ENCODE results near the gene MROH8.
"Not testable (repeated sequence)": the region's sequence is repeated elsewhere in the genome, so short reads cannot be mapped to it uniquely, and the experiment has no call there.

MROH8 gene

DNA sequence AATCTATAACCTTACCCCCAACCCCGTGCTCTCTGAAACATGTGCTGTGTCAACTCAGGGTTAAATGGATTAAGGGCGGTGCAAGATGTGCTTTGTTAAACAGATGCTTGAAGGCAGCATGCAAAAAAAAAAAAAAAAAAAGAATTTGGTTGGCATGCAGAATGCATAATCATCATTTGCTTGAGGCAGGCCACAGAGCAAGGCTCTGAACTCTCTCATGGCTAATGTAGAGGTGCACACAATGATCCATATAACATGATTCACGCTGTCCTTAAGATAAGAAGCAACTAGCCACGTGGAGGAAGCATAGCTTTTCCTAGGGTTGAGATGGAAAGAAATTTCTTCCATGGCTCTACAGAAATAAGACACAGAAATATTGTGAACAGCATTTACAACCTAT lies 27.8 kb downstream of the MROH8 start:
- ATAC-seq: no peak
- no peak for TF ChIP-seq ARNTL (CRISPR knock-in tag; IDR thresholded peaks at IDR 0.05; ENCODE audit: borderline replicate concordance, low read depth)
- no peak for TF ChIP-seq PPARA (CRISPR knock-in tag; IDR thresholded peaks at IDR 0.05; ENCODE audit: borderline replicate concordance)
- TF ChIP-seq ZNF565 (CRISPR knock-in tag; conservative IDR thresholded peaks at IDR 0.05; ENCODE audit: low read depth): no peak
- no peak for TF ChIP-seq ZNF8 (CRISPR knock-in tag; IDR thresholded peaks at IDR 0.05)
- TF ChIP-seq CREB5 (CRISPR knock-in tag; IDR thresholded peaks at IDR 0.05; ENCODE audit: low read depth): no peak
- TF ChIP-seq TCF4 (CRISPR knock-in tag; IDR thresholded peaks at IDR 0.05; ENCODE audit: borderline replicate concordance): no peak
- no peak for TF ChIP-seq SNAI2 (CRISPR knock-in tag; IDR thresholded peaks at IDR 0.05)
- TF ChIP-seq ESRRG (CRISPR knock-in tag; IDR thresholded peaks at IDR 0.05): no peak
- no peak for TF ChIP-seq CSDC2 (CRISPR knock-in tag; IDR thresholded peaks at IDR 0.05)
- TF ChIP-seq TSHZ2 (CRISPR knock-in tag; IDR thresholded peaks at IDR 0.05): no peak
- TF ChIP-seq ZFP30 (CRISPR knock-in tag; IDR thresholded peaks at IDR 0.05): no peak
- TF ChIP-seq, protein P1, sequence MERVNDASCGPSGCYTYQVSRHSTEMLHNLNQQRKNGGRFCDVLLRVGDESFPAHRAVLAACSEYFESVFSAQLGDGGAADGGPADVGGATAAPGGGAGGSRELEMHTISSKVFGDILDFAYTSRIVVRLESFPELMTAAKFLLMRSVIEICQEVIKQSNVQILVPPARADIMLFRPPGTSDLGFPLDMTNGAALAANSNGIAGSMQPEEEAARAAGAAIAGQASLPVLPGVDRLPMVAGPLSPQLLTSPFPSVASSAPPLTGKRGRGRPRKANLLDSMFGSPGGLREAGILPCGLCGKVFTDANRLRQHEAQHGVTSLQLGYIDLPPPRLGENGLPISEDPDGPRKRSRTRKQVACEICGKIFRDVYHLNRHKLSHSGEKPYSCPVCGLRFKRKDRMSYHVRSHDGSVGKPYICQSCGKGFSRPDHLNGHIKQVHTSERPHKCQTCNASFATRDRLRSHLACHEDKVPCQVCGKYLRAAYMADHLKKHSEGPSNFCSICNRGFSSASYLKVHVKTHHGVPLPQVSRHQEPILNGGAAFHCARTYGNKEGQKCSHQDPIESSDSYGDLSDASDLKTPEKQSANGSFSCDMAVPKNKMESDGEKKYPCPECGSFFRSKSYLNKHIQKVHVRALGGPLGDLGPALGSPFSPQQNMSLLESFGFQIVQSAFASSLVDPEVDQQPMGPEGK (CRISPR knock-in tag; IDR thresholded peaks at IDR 0.05; ENCODE audit: borderline replicate concordance): no peak
- TF ChIP-seq ZFP3 (CRISPR knock-in tag; IDR thresholded peaks at IDR 0.05): no peak
- no peak for TF ChIP-seq POU6F1 (CRISPR knock-in tag; IDR thresholded peaks at IDR 0.05; ENCODE audit: borderline replicate concordance, low read depth)

DNA sequence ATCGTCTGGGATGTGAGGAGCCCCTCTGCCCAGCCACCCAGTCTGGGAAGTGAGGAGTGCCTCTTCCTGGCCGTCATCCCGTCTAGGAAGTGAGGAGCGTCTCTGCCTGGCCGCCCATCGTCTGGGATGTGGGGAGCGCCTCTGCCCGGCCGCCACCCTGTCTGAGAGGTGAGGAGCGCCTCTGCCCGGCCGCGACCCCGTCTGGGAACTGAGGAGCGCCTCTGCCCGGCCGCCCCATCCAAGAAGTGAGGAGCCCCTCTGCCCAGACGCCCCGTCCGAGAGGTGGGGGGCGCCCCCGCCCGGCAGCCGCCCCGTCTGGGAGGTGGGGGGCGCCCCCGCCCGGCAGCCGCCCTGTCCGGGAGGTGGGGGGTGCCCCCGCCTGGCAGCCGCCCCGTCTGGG lies 28.5 kb downstream of the MROH8 start:
- not testable (repeated sequence) for ATAC-seq

DNA sequence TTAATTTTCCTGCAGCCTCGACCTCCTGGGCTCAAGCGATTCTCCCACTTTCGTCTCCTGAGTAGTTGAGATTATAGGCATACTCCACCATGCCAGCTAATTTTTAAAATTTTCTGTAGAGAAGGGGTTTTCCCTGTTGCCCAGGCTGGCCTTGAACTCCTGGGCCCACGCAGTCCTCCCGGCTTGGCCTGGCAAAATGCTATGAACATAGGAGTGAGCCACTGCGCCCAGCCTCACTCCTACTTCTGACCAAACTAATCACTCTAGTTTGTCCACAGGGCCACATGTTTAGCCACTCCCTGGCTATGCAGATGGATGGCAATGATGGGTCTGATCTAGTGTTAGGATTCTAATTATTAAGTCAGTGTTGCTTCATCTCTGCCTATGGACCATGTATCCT lies 32.1 kb downstream of the MROH8 start:
- ATAC-seq: no peak

GRCh38 chr20:37144856-37145404 lies 34.4 kb downstream of the MROH8 start:
- no peak for ATAC-seq
- TF ChIP-seq TCF4 (CRISPR knock-in tag; IDR thresholded peaks at IDR 0.05; ENCODE audit: borderline replicate concordance): no peak
- TF ChIP-seq ZFP3 (CRISPR knock-in tag; IDR thresholded peaks at IDR 0.05): no peak
- TF ChIP-seq ESRRG (CRISPR knock-in tag; IDR thresholded peaks at IDR 0.05): no peak
- TF ChIP-seq TSHZ2 (CRISPR knock-in tag; IDR thresholded peaks at IDR 0.05): no peak
- TF ChIP-seq BACH2 (CRISPR knock-in tag; IDR thresholded peaks at IDR 0.05; ENCODE audit: borderline replicate concordance): no peak
- TF ChIP-seq SNAI2 (CRISPR knock-in tag; IDR thresholded peaks at IDR 0.05): no peak
- TF ChIP-seq ZC3H10 (CRISPR knock-in tag; IDR thresholded peaks at IDR 0.05): no peak
- TF ChIP-seq CSDC2 (CRISPR knock-in tag; IDR thresholded peaks at IDR 0.05): no peak
- TF ChIP-seq ZFP30 (CRISPR knock-in tag; IDR thresholded peaks at IDR 0.05): no peak
- TF ChIP-seq TOX (CRISPR knock-in tag; IDR thresholded peaks at IDR 0.05; ENCODE audit: borderline replicate concordance): no peak
- no peak for TF ChIP-seq ZNF70 (CRISPR knock-in tag; IDR thresholded peaks at IDR 0.05)
- no peak for TF ChIP-seq GLIS3 (CRISPR knock-in tag; IDR thresholded peaks at IDR 0.05)
- no peak for TF ChIP-seq OSR1 (CRISPR knock-in tag; IDR thresholded peaks at IDR 0.05)

More for the DNA sequence above, 32.1 kb downstream of the MROH8 start:
- TF ChIP-seq ZC3H10 (CRISPR knock-in tag; IDR thresholded peaks at IDR 0.05): no peak
- TF ChIP-seq ISL1 (CRISPR knock-in tag; IDR thresholded peaks at IDR 0.05): no peak
- no peak for TF ChIP-seq CSDC2 (CRISPR knock-in tag; IDR thresholded peaks at IDR 0.05)
- TF ChIP-seq ZFP30 (CRISPR knock-in tag; IDR thresholded peaks at IDR 0.05): no peak
- TF ChIP-seq ZNF8 (CRISPR knock-in tag; IDR thresholded peaks at IDR 0.05): no peak
- no peak for TF ChIP-seq ESRRG (CRISPR knock-in tag; IDR thresholded peaks at IDR 0.05)
- TF ChIP-seq GLIS3 (CRISPR knock-in tag; IDR thresholded peaks at IDR 0.05): no peak
- TF ChIP-seq ZNF565 (CRISPR knock-in tag; conservative IDR thresholded peaks at IDR 0.05; ENCODE audit: low read depth): no peak
- TF ChIP-seq CREB5 (CRISPR knock-in tag; IDR thresholded peaks at IDR 0.05; ENCODE audit: low read depth): no peak
- TF ChIP-seq TCF4 (CRISPR knock-in tag; IDR thresholded peaks at IDR 0.05; ENCODE audit: borderline replicate concordance): no peak
- TF ChIP-seq ZNF70 (CRISPR knock-in tag; IDR thresholded peaks at IDR 0.05): no peak

Data from SK-N-SH treated with all-trans-retinoic acid at 6 μM for 48 hours (cell line).